ENCODE results near the gene RTKN2. TPM values are rescaled to one million over a fixed set of nuclear protein-coding genes. Genes with fewer than 3 reads are reported as not detected.

The RTKN2 gene
- total RNA-seq, 1 donor from 2014 or later: 27.5 TPM

DNA sequence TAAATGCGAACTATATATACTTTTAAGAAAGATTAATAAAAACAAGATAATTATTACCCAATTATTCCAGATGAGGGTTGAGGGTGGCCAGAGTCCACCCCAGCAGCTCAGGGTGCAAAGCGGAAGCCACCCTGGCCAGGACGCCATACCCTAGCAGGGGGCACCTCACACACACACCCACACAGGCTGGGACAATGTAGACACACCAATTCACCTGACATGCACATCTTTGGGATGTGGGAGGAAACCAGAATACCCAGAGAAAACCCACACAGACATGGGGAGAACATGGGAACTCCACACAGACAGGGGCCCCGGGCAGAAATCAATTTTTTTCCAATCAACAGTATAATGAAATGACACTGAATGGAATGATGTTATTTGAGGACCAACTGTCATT, 86.0 kb downstream of the RTKN2 start:
- TF ChIP-seq, protein P1, sequence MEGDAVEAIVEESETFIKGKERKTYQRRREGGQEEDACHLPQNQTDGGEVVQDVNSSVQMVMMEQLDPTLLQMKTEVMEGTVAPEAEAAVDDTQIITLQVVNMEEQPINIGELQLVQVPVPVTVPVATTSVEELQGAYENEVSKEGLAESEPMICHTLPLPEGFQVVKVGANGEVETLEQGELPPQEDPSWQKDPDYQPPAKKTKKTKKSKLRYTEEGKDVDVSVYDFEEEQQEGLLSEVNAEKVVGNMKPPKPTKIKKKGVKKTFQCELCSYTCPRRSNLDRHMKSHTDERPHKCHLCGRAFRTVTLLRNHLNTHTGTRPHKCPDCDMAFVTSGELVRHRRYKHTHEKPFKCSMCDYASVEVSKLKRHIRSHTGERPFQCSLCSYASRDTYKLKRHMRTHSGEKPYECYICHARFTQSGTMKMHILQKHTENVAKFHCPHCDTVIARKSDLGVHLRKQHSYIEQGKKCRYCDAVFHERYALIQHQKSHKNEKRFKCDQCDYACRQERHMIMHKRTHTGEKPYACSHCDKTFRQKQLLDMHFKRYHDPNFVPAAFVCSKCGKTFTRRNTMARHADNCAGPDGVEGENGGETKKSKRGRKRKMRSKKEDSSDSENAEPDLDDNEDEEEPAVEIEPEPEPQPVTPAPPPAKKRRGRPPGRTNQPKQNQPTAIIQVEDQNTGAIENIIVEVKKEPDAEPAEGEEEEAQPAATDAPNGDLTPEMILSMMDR (conservative IDR thresholded peaks at IDR 0.05): no peak
- no peak overlapping the region for H3K4me3 Mint-ChIP-seq
- peaks cover 7% of the 10 kb centered on the region for H3K9me3 Mint-ChIP-seq
- H3K27me3 Mint-ChIP-seq (ENCODE audit: low read depth): no peaks in the 10 kb centered on the region
- DNase-seq (ENCODE audit: low read depth, low spot score): no peak
- H3K36me3 Mint-ChIP-seq (ENCODE audit: low read depth): peaks cover 31% of the 10 kb centered on the region
- peaks cover 16% of the 10 kb centered on the region for H3K4me1 Mint-ChIP-seq
- no peak overlapping the region for H3K27ac Mint-ChIP-seq (ENCODE audit: unreplicated experiment)

DNA sequence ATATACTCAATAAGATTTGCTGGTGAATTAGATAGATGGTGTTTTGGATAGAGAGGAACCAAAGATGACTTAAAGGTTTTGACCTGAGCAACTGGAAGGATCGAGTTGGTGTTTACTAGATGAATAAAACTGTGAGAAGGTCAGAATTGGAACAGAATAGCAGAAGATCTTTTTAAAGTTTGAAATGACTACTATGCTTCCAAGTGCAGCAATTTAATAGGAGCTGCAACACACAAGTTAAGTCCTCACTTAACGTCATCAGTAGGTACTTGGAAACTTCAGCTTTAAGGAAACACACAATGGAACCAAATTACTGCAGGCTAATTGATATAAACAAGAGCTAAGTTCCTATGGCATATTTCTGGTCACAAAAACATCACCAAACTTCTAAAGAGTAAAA, 86.5 kb downstream of the RTKN2 start:
- Mint-ChIP-seq H3K36me3 (ENCODE audit: low read depth) (peaks cover 31% of the 10 kb centered on the region), H3K4me3 (no peak overlapping the region), H3K27ac (ENCODE audit: unreplicated experiment) (no peak overlapping the region), H3K9me3 (peaks cover 7% of the 10 kb centered on the region), H3K27me3 (ENCODE audit: low read depth) (no peaks in the 10 kb centered on the region), H3K4me1 (peaks cover 12% of the 10 kb centered on the region)
- DNase-seq (ENCODE audit: low read depth, low spot score): no peak
- TF ChIP-seq, protein P1 (conservative IDR thresholded peaks at IDR 0.05): no peak

DNA sequence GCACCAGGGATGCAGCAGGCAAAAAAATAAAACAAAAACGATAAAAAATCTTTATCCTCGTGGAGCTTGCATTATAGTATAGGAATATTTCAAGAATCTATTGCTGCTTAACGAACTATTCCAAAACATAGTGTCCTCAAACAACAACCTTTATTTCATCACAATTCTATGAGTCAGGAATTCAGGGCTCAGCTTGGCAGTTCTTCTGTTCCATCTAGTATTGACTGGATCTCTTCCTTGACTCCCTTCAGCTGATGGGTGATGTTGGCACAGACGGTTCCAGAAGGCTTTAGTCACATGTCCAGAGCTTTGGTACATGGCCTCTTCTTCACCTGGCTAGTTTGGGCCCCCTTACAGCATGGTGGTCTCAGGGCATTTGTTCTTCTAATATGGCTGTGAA, 88.0 kb downstream of the RTKN2 start:
- no peak for DNase-seq (ENCODE audit: low read depth, low spot score)
- Mint-ChIP-seq H3K4me1 (peaks cover 4% of the 10 kb centered on the region), H3K9me3 (peaks cover 10% of the 10 kb centered on the region), H3K4me3 (no peak overlapping the region), H3K27me3 (ENCODE audit: low read depth) (no peaks in the 10 kb centered on the region), H3K27ac (ENCODE audit: unreplicated experiment) (no peak overlapping the region), H3K36me3 (ENCODE audit: low read depth) (peaks cover 35% of the 10 kb centered on the region)
- TF ChIP-seq, protein P1 (conservative IDR thresholded peaks at IDR 0.05): no peak

DNA sequence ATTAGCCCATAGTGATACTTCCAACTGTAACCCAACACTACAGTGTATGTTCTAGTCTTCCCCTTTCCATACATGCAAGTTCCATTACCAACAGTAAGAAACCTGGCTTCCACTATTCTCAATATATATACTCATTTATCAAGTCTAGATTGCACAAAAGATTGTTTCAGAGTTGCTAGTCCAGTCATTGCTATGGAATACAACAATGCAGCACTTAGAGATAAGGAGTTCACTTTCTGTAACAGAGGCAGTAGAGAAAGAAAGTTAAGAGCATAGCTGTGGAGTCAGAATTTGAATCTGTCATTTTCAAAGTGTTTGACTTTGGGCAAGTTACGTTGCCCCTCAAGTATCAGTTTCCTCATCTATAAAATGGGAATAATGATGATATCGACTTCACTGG, 90.1 kb downstream of the RTKN2 start:
- no peaks in the 10 kb centered on the region for H3K27me3 Mint-ChIP-seq (ENCODE audit: low read depth)
- TF ChIP-seq, protein P1 (conservative IDR thresholded peaks at IDR 0.05): no peak
- H3K36me3 Mint-ChIP-seq (ENCODE audit: low read depth): peaks cover 29% of the 10 kb centered on the region
- H3K27ac Mint-ChIP-seq (ENCODE audit: unreplicated experiment): no peak overlapping the region
- DNase-seq (ENCODE audit: low read depth, low spot score): no peak
- H3K4me3 Mint-ChIP-seq: no peak overlapping the region
- H3K4me1 Mint-ChIP-seq: peaks cover 4% of the 10 kb centered on the region
- H3K9me3 Mint-ChIP-seq: peaks cover 11% of the 10 kb centered on the region

DNA sequence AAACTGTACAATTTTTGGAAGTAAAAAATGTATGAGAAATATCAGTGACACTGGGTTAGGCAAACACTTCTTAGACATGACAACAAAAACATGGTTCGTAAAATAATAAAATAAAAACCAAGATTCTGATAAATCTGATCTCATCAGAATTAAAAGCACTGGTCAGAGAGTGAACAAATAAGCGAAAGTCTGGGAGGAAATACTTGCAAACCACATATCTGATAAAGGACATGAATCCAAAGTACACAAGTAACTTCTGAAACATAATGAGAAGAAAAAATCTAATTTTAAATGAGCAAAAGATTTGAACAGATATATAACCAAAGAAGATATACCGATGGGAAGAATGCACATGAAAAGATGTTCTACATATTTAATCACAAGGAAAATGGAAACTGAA, 91.5 kb downstream of the RTKN2 start:
- peaks cover 4% of the 10 kb centered on the region for H3K4me1 Mint-ChIP-seq
- H3K27ac Mint-ChIP-seq (ENCODE audit: unreplicated experiment): no peak overlapping the region
- DNase-seq (ENCODE audit: low read depth, low spot score): no peak
- H3K27me3 Mint-ChIP-seq (ENCODE audit: low read depth): no peaks in the 10 kb centered on the region
- TF ChIP-seq, protein P1 (conservative IDR thresholded peaks at IDR 0.05): no peak
- peaks cover 21% of the 10 kb centered on the region for H3K9me3 Mint-ChIP-seq
- no peak overlapping the region for H3K4me3 Mint-ChIP-seq
- peaks cover 38% of the 10 kb centered on the region for H3K36me3 Mint-ChIP-seq (ENCODE audit: low read depth)

DNA sequence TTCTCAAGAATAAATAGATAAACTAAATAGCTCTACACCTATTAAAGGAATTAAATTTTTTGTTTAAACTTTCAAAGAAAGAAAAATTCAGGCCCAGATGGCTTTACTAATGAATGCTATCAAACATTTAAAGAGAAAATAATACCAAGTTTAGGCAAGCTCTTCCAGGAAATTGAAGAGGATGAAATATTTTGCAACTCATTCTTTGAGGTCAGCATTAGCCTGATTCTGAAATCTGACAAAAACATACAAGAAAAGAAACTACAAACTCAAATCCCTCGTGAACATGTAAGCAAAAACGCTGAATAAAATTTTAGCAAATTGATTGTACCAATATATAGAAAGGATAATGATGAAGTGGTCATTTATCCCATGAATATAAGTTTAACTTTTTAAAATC, 93.4 kb downstream of the RTKN2 start:
- DNase-seq (ENCODE audit: low read depth, low spot score): no peak
- TF ChIP-seq, protein P1 (conservative IDR thresholded peaks at IDR 0.05): no peak
- H3K4me1 Mint-ChIP-seq: no peaks in the 10 kb centered on the region
- peaks cover 22% of the 10 kb centered on the region for H3K9me3 Mint-ChIP-seq
- H3K4me3 Mint-ChIP-seq: no peak overlapping the region
- no peak overlapping the region for H3K27ac Mint-ChIP-seq (ENCODE audit: unreplicated experiment)
- H3K36me3 Mint-ChIP-seq (ENCODE audit: low read depth): peaks cover 22% of the 10 kb centered on the region
- no peaks in the 10 kb centered on the region for H3K27me3 Mint-ChIP-seq (ENCODE audit: low read depth)

Measured in neural crest cell (in vitro differentiated cells).